Heart left ventricle (tissue), 13 donors: ENCODE measurements around the gene F2R.

ENCODE experiments used
- POLR2A ChIP-seq, 2 donors: fragments of 450-650 bp; IDR thresholded peaks; one replicate each; pipeline ENCODE4 v1.6.1; 2017; ENCODE audit warnings: antibody characterized with exemption in 2 of 2, mild to moderate bottlenecking in 2 of 2, moderate library complexity in 2 of 2
- TF ChIP-seq, protein P1 (sequence below), 12 donors: fragments of 200-600 bp; sonication (generic) in 4 of 12; IDR thresholded peaks; one replicate each; pipeline versions ENCODE4 v1.5.0 to v1.8.0; 2018 to 2022; ENCODE audit warnings: antibody characterized with exemption in 12 of 12, mild to moderate bottlenecking in 5 of 12
- donor health status: ischemic (EF 13 %, LVEDD 7.1; RV severe dilation, severe dysfunction).
- donor health status: DM: no; HTN: yes; CAD: no.
- donor health status: DM: no; HTN: no; CAD: no.
- donor health status: ischemic (EF 25% LVEDD 6.9; RV normal size, moderate dysfunction).
- donor health status: ischemic (EF 25% LVEDD 5.7; RV mildly dilated, moderate dysfunction).
- donor health status: ischemic (EF 35%, LVEDD 5.7; RV mildly dilated, moderate dysfunction).
- donor health status: nonischemic (EF 11% LVEDD 7.7; RV severe dilation, severe dysfunction).
- donor health status: DM: yes; HTN: yes; CAD: no.
- donor health status: PGD.
- donor health status: ischemic (EF 29% LVEDD 5.4; RV normal size, mild dysfunction).
- donor health status: nonischemic (EF 23%, LVEDD 6.1; RV moderate dilation, normal function).

DNA sequence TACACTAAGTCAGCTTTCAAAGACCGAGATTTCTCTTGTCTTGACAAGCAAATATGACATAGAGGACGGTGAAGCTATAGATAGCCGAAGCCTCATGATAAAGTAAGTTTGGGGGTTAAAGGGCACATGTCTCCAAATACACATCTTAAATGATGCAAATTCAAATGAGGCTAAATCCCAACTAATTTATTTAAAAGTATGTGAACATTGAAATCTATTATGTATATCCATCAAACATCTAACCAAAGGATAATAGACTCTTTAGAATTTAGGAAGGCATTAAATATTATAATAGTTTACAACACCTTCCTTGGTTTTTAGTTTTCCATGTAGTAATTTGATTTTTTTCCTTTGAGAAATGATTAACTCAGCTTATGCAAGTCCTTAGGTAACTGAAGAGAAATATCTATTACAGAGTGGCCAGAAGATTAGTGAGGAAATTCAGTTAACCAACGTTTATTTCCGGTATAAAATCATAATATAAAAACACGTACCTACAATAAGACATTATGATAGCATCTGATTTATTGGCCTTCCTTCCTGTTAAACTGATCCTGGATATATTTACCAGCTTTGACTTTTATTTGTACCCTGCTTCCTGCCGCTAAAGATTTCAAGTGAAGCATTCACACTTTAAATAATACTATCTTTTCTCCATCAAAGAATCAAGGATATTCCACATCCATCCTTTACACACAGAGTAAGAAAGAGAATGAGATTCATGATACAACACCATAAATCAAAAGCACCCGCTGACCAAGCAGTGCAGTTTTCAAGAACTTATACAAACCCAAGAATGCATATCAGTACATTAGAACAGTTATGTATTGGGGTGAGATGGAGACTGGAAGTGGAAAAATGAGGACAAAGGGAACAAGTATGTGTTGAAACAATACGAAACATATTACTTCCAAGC lies 31.9 kb upstream of the F2R start:
- TF ChIP-seq, protein P1, sequence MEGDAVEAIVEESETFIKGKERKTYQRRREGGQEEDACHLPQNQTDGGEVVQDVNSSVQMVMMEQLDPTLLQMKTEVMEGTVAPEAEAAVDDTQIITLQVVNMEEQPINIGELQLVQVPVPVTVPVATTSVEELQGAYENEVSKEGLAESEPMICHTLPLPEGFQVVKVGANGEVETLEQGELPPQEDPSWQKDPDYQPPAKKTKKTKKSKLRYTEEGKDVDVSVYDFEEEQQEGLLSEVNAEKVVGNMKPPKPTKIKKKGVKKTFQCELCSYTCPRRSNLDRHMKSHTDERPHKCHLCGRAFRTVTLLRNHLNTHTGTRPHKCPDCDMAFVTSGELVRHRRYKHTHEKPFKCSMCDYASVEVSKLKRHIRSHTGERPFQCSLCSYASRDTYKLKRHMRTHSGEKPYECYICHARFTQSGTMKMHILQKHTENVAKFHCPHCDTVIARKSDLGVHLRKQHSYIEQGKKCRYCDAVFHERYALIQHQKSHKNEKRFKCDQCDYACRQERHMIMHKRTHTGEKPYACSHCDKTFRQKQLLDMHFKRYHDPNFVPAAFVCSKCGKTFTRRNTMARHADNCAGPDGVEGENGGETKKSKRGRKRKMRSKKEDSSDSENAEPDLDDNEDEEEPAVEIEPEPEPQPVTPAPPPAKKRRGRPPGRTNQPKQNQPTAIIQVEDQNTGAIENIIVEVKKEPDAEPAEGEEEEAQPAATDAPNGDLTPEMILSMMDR (IDR thresholded peaks at IDR 0.05): no peak
- TF ChIP-seq POLR2A (IDR thresholded peaks at IDR 0.05): no peak
